Measurements from ENCODE around the gene HOOK2. TPM values are rescaled to one million over a fixed set of nuclear protein-coding genes. Genes with fewer than 3 reads are reported as not detected.

HOOK2 gene
- total and polyA plus RNA-seq, 2 of the 13 experiments (the other 11 are each of a cell fraction or from before 2014, with no cell fraction given) = 9.2 to 12.9 TPM

DNA sequence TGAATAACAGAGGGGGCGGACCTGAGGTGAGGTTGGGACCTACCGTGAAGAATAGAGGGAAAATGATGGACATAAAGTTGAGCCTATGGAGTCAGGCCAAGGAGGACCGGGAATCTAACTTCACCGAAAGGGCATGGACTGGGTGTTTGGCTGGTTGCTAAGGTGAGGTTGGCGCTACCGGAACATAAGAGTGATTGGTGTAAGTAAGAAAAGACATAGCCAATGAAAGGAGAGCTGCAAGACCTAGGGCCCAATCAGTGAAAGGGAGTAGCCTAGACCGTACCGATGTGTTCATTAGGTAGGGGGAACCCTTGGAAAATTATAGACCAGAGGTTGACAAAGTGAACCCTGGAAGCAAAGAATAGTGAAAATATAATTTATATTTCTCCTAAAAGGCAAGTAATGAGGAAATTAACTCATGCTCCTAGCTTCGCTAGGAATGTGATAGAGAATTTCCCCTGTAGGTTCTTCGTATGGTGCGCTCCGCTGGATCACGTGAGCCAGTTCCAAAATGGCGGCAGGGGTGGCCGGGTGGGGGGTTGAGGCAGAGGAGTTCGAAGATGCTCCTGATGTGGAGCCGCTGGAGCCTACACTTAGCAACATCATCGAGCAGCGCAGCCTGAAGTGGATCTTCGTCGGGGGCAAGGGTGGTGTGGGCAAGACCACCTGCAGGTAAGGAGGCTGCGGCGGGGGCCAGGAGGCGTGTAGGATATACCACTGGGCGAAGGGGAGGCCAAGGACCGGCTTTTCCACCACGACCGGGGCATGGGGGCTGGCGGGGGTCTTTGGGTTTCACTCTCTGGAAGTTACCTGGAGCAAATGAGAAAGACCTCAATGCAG lies 38.1 kb downstream of the HOOK2 start, which contains the start of gene GET3 (continued):
- TF ChIP-seq, protein P1, sequence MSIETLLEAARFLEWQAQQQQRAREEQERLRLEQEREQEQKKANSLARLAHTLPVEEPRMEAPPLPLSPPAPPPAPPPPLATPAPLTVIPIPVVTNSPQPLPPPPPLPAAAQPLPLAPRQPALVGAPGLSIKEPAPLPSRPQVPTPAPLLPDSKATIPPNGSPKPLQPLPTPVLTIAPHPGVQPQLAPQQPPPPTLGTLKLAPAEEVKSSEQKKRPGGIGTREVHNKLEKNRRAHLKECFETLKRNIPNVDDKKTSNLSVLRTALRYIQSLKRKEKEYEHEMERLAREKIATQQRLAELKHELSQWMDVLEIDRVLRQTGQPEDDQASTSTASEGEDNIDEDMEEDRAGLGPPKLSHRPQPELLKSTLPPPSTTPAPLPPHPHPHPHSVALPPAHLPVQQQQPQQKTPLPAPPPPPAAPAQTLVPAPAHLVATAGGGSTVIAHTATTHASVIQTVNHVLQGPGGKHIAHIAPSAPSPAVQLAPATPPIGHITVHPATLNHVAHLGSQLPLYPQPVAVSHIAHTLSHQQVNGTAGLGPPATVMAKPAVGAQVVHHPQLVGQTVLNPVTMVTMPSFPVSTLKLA (IDR thresholded peaks at IDR 0.05) = peak; percentile 36; the same call in 1 of the 2 replicates
- TF ChIP-seq SMAD1 (CRISPR knock-in tag; IDR thresholded peaks at IDR 0.05; ENCODE audit: borderline replicate concordance, low read depth) (no peak), SP140L (CRISPR knock-in tag; IDR thresholded peaks at IDR 0.05; ENCODE audit: borderline replicate concordance) (no peak), ZNF44 (CRISPR knock-in tag; IDR thresholded peaks at IDR 0.05) (no peak), ZNF414 (CRISPR knock-in tag; IDR thresholded peaks at IDR 0.05) (peak; percentile 46; the same call in 1 of the 2 replicates), ATM (IDR thresholded peaks at IDR 0.05; ENCODE audit: borderline replicate concordance) (no peak), HDAC1 (CRISPR knock-in tag; IDR thresholded peaks at IDR 0.05) (peak; percentile 97), ZNF616 (CRISPR knock-in tag; IDR thresholded peaks at IDR 0.05; ENCODE audit: low read depth) (no peak), ZNF777 (CRISPR knock-in tag; IDR thresholded peaks at IDR 0.05) (peak; percentile 43; the same call in 1 of the 2 replicates), MEIS1 (CRISPR knock-in tag; IDR thresholded peaks at IDR 0.05; ENCODE audit: borderline replicate concordance) (no peak), MYNN (CRISPR knock-in tag; IDR thresholded peaks at IDR 0.05; ENCODE audit: low read depth) (no peak), ZNF510 (CRISPR knock-in tag; IDR thresholded peaks at IDR 0.05; ENCODE audit: low read depth) (no peak), ZNF770 (CRISPR knock-in tag; IDR thresholded peaks at IDR 0.05) (no peak), RBAK (CRISPR knock-in tag; IDR thresholded peaks at IDR 0.05) (no peak)
- TF ChIP-seq, protein P2, sequence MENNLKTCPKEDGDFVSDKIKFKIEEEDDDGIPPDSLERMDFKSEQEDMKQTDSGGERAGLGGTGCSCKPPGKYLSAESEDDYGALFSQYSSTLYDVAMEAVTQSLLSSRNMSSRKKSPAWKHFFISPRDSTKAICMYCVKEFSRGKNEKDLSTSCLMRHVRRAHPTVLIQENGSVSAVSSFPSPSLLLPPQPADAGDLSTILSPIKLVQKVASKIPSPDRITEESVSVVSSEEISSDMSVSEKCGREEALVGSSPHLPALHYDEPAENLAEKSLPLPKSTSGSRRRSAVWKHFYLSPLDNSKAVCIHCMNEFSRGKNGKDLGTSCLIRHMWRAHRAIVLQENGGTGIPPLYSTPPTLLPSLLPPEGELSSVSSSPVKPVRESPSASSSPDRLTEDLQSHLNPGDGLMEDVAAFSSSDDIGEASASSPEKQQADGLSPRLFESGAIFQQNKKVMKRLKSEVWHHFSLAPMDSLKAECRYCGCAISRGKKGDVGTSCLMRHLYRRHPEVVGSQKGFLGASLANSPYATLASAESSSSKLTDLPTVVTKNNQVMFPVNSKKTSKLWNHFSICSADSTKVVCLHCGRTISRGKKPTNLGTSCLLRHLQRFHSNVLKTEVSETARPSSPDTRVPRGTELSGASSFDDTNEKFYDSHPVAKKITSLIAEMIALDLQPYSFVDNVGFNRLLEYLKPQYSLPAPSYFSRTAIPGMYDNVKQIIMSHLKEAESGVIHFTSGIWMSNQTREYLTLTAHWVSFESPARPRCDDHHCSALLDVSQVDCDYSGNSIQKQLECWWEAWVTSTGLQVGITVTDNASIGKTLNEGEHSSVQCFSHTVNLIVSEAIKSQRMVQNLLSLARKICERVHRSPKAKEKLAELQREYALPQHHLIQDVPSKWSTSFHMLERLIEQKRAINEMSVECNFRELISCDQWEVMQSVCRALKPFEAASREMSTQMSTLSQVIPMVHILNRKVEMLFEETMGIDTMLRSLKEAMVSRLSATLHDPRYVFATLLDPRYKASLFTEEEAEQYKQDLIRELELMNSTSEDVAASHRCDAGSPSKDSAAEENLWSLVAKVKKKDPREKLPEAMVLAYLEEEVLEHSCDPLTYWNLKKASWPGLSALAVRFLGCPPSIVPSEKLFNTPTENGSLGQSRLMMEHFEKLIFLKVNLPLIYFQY (CRISPR knock-in tag; IDR thresholded peaks at IDR 0.05; ENCODE audit: borderline replicate concordance) = no peak
- TF ChIP-seq, protein P3, sequence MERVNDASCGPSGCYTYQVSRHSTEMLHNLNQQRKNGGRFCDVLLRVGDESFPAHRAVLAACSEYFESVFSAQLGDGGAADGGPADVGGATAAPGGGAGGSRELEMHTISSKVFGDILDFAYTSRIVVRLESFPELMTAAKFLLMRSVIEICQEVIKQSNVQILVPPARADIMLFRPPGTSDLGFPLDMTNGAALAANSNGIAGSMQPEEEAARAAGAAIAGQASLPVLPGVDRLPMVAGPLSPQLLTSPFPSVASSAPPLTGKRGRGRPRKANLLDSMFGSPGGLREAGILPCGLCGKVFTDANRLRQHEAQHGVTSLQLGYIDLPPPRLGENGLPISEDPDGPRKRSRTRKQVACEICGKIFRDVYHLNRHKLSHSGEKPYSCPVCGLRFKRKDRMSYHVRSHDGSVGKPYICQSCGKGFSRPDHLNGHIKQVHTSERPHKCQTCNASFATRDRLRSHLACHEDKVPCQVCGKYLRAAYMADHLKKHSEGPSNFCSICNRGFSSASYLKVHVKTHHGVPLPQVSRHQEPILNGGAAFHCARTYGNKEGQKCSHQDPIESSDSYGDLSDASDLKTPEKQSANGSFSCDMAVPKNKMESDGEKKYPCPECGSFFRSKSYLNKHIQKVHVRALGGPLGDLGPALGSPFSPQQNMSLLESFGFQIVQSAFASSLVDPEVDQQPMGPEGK (CRISPR knock-in tag; IDR thresholded peaks at IDR 0.05) = peak; percentile 41

Measured in HepG2 (cell line).